Retina (tissue), 1 donor: ENCODE data around the gene EPC2.
A peak's percentile ranks its signal among the peaks of the same experiment; 100 is the strongest.
"Not testable (repeated sequence)": the region's sequence is repeated elsewhere in the genome, so short reads cannot be mapped to it uniquely, and the experiment has no call there.

Source experiments
- DNase-seq: peaks from one replicate; pipeline ENCODE4 v3.0.0-alpha.2; 2016

The EPC2 gene

DNA sequence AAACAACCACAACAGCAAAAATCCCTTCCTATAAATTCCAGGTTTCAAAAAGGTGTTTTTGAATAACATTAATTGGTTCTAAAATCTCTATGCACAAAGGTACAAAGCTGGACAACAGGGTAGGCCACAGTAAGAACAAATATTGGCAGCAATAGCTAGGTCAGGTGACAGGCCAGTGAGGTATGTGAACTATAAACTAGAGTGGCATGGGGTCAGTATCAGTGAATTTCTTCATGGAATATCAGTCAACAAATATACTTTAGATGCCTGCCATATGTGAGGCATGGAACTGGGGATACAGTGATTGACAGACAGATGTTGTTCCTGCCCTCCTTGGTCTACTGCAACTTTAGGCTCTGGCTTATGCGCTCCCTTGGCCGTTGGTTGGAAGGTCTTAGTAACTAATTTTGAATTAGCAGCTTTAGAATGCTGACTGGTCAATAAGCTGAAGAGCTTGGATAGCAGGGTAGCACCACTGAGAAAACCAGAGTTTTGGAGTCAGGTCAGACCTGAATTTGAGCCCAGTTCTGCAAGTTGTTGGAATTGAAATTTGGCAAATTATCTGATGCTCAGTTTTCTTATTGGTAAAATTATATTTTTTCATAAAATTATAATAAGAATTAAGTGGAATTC, 2.3 kb upstream of the EPC2 start:
- no peak for DNase-seq

GRCh38 chr2:148642891-148643416, 1.6 kb upstream of the EPC2 start:
- DNase-seq = no peak

GRCh38 chr2:148643421-148643820, 1.1 kb upstream of the EPC2 start:
- no peak for DNase-seq

- peak; percentile 100 for DNase-seq
These were observed 460 bp downstream of the EPC2 start for GRCh38 chr2:148644883-148645538.

GRCh38 chr2:148645539-148646230, 1.1 kb downstream of the EPC2 start:
- peak; percentile 78 for DNase-seq

DNA sequence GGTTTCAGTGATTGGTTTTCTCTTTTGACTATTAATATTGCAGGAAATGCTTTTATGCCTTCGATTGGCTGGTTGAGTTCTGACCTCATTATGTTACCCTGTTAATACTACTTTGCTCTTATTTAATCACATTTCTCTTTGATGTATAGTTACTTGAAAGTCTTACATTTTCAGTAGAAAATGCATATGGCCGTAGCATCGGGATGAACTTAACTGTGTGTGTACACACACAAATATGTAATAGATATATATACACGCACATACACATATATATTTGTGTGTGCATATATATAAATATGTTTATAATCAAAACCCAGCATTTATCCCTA, 1.6 kb downstream of the EPC2 start:
- no peak for DNase-seq

- not testable (repeated sequence) for DNase-seq
These were observed 3.2 kb downstream of the EPC2 start for GRCh38 chr2:148647711-148648110.

- DNase-seq = no peak
These were observed 5.4 kb downstream of the EPC2 start for GRCh38 chr2:148649936-148650335.

DNA sequence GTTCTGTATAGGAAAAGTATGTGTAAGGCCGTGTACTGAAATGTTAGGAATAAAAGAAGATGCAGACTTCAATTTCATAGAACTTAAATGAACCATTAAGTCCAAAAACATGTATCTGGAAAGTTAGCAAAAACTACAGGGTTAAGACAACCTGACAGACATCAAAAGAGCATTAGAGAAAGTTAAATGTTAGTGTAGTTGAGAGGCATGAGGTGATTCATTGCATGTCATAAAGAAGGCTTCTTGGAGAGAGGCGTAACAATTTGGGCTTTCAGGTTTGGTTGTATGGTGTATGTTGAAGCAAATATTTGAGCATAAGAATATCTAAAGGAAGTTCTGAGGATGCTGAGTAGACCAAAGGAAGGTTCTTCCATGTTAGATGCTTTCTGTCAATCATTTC, 6.3 kb downstream of the EPC2 start:
- DNase-seq = no peak

GRCh38 chr2:148651972-148652371, 7.4 kb downstream of the EPC2 start:
- no peak for DNase-seq

GRCh38 chr2:148653437-148653836, 8.9 kb downstream of the EPC2 start:
- DNase-seq = no peak

- DNase-seq = no peak
These were observed 9.9 kb downstream of the EPC2 start for GRCh38 chr2:148654435-148654834.

DNA sequence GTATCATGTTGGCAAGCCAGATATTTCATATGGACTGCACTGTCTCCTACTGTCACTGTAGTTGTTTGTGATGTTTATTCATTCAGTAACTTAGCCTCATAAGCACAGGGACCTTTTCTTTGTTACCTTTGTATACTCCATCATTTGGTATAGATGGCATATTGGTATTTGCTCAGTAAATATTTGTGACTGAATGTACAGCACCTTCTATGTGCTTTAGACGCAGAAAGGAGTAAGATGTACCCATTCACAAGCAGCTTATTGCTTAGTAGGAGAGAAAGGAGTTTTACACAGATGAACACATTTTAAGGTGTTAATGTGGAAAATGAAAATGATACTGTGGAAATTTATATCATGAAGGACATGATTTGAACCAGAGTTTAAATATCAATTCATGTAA, 12.0 kb downstream of the EPC2 start:
- DNase-seq = no peak

DNA sequence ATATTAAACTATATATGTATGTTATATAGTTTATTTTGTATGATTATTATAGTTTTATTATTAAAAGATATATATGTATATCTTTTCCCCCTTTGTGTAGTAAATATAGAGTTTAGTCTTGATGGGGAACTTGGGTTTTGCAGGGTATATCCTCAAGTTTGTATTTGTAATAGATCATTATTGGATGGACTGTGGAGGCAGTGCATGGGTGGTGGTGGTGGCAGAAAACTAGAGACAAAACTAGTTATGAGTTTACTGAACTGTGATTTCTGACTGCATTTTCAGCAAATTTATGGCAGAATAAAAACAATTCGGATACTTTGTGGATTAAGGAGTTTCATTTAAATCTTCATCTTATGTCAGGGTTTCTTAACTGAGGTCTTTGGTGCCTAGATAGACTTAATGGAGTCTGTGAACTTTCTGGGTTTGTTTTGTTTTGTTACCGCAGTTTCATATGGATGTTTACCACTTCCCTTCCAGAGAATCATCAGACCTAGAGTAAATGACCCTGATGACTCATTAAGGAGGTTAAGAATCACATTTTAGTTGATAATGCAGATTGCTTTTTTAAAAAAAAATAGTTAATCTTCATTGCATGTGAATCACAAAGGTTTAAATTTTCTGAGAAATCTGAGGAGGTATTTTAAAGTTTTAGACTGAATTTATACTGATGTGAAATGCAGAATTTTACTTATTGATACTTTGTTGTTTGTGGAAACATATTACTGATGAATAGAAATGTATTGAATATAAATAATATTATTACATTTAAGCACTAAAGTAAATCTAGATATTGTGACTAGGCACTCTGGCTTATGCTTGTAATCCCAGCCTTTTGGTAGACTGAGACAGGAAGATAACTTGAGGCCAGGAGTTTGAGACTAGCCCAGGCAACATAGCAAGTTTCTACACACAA, 14.5 kb downstream of the EPC2 start:
- DNase-seq = no peak

GRCh38 chr2:148660999-148661398, 16.4 kb downstream of the EPC2 start:
- no peak for DNase-seq

GRCh38 chr2:148662332-148662731, 17.8 kb downstream of the EPC2 start:
- not testable (repeated sequence) for DNase-seq

- no peak for DNase-seq
These were observed 19.7 kb downstream of the EPC2 start for GRCh38 chr2:148664229-148664628.

- no peak for DNase-seq
These were observed 22.0 kb downstream of the EPC2 start for GRCh38 chr2:148666555-148666954.

GRCh38 chr2:148667113-148667836, 22.7 kb downstream of the EPC2 start:
- DNase-seq = no peak

DNA sequence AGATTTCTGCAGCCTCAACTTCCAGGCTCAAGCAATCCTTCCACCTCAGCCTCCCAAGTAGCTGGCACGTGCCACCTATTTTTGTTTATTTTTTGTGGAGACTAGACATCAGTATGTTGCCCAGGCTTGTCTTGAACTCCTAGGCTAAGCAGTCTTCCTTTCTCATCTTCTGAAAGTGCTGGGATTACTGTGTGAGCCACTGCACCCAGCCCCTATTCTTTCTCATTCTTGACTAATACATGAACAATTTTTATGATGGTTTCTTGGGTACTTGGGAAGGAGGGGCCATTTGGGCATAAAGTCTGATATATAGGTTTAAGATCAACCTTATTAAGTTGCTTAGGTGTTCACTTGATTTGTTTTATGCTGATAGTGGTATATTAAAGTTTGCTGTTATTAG, 26.2 kb downstream of the EPC2 start:
- no peak for DNase-seq

GRCh38 chr2:148674063-148675020, 29.8 kb downstream of the EPC2 start:
- no peak for DNase-seq
